Sigmoid colon (tissue), 4 donors: ENCODE data around the gene CEP170B.

ENCODE experiments used
- CTCF ChIP-seq, 4 experiments: fragments of 450-650 bp in 3 of 4; fragments of 200-600 bp in 1 of 4; IDR thresholded peaks; one replicate each; pipeline ENCODE4 v1.5.1; 2016 to 2019; ENCODE audit warnings: antibody characterized with exemption in 4 of 4, mild to moderate bottlenecking in 3 of 4, moderate library complexity in 2 of 4
- POLR2A ChIP-seq, 2 donors: fragments of 450-650 bp; IDR thresholded peaks; one replicate each; pipeline ENCODE4 v1.6.1; 2016; ENCODE audit warnings: antibody characterized with exemption in 2 of 2, mild to moderate bottlenecking in 2 of 2, moderate library complexity in 2 of 2
- POLR2AphosphoS5 ChIP-seq, 4 donors: sonication (generic); formaldehyde crosslinking; IDR thresholded peaks; one replicate each; pipeline ENCODE4 v1.6.1; 2017; ENCODE audit warnings: antibody characterized with exemption in 4 of 4

- TF ChIP-seq CTCF (IDR thresholded peaks at IDR 0.05): no peak
- no peak for TF ChIP-seq POLR2A (IDR thresholded peaks at IDR 0.05)
- no peak for TF ChIP-seq POLR2AphosphoS5 (IDR thresholded peaks at IDR 0.05)
These were observed 73.4 kb downstream of the CEP170B start for GRCh38 chr14:104938436-104938835.
